Measurements from ENCODE around the gene MARCHF3. TPM values are rescaled to one million over a fixed set of nuclear protein-coding genes. Genes with fewer than 3 reads are reported as not detected.

The MARCHF3 gene
- total RNA-seq, 1 experiment from 2014 or later: 1.1 TPM

DNA sequence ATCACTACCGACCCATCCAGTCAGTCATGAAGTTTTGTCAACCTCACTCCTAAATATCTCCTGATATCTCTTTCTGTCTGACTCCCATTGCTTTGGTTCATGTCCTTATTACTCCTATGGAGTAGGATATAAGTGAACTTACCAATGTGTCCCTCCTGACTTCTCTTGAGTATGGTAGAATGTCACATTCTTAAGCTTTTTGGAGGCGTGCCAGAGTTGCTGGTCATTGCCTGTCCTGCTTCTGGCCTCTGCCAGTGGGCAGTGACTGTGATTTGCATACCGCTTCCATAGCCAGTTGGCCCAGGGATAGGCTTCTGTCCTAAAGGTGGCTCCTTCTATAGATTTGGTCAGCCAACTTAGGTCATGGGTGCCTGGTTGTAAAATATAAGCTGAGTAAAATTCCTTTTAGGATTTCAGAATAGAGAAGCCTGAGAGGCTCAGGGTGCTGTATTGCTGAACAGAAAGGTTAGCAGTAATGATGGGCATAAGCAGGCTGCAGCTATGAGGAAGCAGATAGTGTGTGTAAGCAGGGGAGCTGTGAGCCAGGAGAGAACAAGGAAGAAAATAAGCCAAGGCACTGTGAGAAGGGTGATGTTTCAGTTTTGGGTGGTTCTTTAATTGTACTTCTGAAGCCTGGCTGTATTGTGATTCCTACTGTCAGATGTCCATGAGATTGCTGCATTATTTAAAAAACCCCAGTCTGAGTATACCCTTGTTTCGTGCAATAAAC is 16.1 kb upstream of the MARCHF3 start:
- CTCF ChIA-PET: interaction anchor here (0.8 kb wide), 1 partner anchor 10 kb away, joined by 3 read pairs; no protein-coding TSS in a partner anchor
- no peak overlapping the region for H3K4me3 ChIP-seq (ENCODE audit: low read depth, low read length, poor library complexity, severe bottlenecking)

GRCh38 chr5:127042593-127042992 is 12.2 kb upstream of the MARCHF3 start:
- no peaks in the 10 kb centered on the region for H3K27me3 ChIP-seq (replicated peaks; ENCODE audit: insufficient read depth, low read depth, low read length, poor library complexity)
- no peak overlapping the region for H3K4me3 ChIP-seq (ENCODE audit: low read depth, low read length, poor library complexity, severe bottlenecking)
- no peak for TF ChIP-seq EZH2 (IDR thresholded peaks at IDR 0.05; ENCODE audit: borderline replicate concordance, low read depth, low read length, poor library complexity, severe bottlenecking)
- TF ChIP-seq, protein P1, sequence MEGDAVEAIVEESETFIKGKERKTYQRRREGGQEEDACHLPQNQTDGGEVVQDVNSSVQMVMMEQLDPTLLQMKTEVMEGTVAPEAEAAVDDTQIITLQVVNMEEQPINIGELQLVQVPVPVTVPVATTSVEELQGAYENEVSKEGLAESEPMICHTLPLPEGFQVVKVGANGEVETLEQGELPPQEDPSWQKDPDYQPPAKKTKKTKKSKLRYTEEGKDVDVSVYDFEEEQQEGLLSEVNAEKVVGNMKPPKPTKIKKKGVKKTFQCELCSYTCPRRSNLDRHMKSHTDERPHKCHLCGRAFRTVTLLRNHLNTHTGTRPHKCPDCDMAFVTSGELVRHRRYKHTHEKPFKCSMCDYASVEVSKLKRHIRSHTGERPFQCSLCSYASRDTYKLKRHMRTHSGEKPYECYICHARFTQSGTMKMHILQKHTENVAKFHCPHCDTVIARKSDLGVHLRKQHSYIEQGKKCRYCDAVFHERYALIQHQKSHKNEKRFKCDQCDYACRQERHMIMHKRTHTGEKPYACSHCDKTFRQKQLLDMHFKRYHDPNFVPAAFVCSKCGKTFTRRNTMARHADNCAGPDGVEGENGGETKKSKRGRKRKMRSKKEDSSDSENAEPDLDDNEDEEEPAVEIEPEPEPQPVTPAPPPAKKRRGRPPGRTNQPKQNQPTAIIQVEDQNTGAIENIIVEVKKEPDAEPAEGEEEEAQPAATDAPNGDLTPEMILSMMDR (conservative IDR thresholded peaks at IDR 0.05; ENCODE audit: low read depth, low read length): peak; percentile 32; the same call in 1 of the 2 replicates
- H3K4me1 ChIP-seq (ENCODE audit: insufficient read depth, low read length, poor library complexity, severe bottlenecking): no peaks in the 10 kb centered on the region
- BruUV-seq (replicated peaks): no TSS peak
- H3K27ac ChIP-seq (ENCODE audit: low read depth, low read length, poor library complexity, severe bottlenecking): no peak overlapping the region
- H3K9me3 ChIP-seq (ENCODE audit: low read depth, low read length, poor library complexity, severe bottlenecking): no peaks in the 10 kb centered on the region
- no peak for DNase-seq (ENCODE audit: low spot score)
- no peaks in the 10 kb centered on the region for H3K36me3 ChIP-seq (ENCODE audit: insufficient read depth, low read length, poor library complexity, severe bottlenecking)
- intact Hi-C loops (cut with micrococcal nuclease; ENCODE audit: unreplicated experiment): loop anchor here (10.0 kb wide), 1 partner anchor 388 kb away; no protein-coding TSS in a partner anchor
- ChIA-PET POLR2A (ENCODE audit: low non-redundant PET) (no interaction called here), CTCF (no interaction called here)

More for the DNA sequence above, 16.1 kb upstream of the MARCHF3 start:
- no peaks in the 10 kb centered on the region for H3K27me3 ChIP-seq (replicated peaks; ENCODE audit: insufficient read depth, low read depth, low read length, poor library complexity)
- no peak overlapping the region for H3K27ac ChIP-seq (ENCODE audit: low read depth, low read length, poor library complexity, severe bottlenecking)
- H3K9me3 ChIP-seq (ENCODE audit: low read depth, low read length, poor library complexity, severe bottlenecking): no peaks in the 10 kb centered on the region
- H3K36me3 ChIP-seq (ENCODE audit: insufficient read depth, low read length, poor library complexity, severe bottlenecking): no peaks in the 10 kb centered on the region
- TF ChIP-seq, protein P1 (conservative IDR thresholded peaks at IDR 0.05; ENCODE audit: low read depth, low read length): no peak
- no peak for TF ChIP-seq EZH2 (IDR thresholded peaks at IDR 0.05; ENCODE audit: borderline replicate concordance, low read depth, low read length, poor library complexity, severe bottlenecking)
- POLR2A ChIA-PET (ENCODE audit: low non-redundant PET): no interaction called here
- no TSS peak for BruUV-seq (replicated peaks)
- no peak for DNase-seq (ENCODE audit: low spot score)
- intact Hi-C loops (cut with micrococcal nuclease; ENCODE audit: unreplicated experiment): loop anchor here (10.0 kb wide), 1 partner anchor 392 kb away; no protein-coding TSS in a partner anchor
- no peaks in the 10 kb centered on the region for H3K4me1 ChIP-seq (ENCODE audit: insufficient read depth, low read length, poor library complexity, severe bottlenecking)

GRCh38 chr5:127041571-127041970 is 11.2 kb upstream of the MARCHF3 start:
- CTCF ChIA-PET: no interaction called here
- no peak for DNase-seq (ENCODE audit: low spot score)
- POLR2A ChIA-PET (ENCODE audit: low non-redundant PET): no interaction called here
- intact Hi-C loops (cut with micrococcal nuclease; ENCODE audit: unreplicated experiment): loop anchor here (10.0 kb wide), 1 partner anchor 387 kb away; no protein-coding TSS in a partner anchor
- Histone ChIP-seq H3K36me3 (ENCODE audit: insufficient read depth, low read length, poor library complexity, severe bottlenecking) (no peaks in the 10 kb centered on the region), H3K4me1 (ENCODE audit: insufficient read depth, low read length, poor library complexity, severe bottlenecking) (no peaks in the 10 kb centered on the region), H3K27ac (ENCODE audit: low read depth, low read length, poor library complexity, severe bottlenecking) (no peak overlapping the region), H3K9me3 (ENCODE audit: low read depth, low read length, poor library complexity, severe bottlenecking) (no peaks in the 10 kb centered on the region), H3K4me3 (ENCODE audit: low read depth, low read length, poor library complexity, severe bottlenecking) (no peak overlapping the region), H3K27me3 (replicated peaks; ENCODE audit: insufficient read depth, low read depth, low read length, poor library complexity) (no peaks in the 10 kb centered on the region)
- no TSS peak for BruUV-seq (replicated peaks)
- TF ChIP-seq EZH2 (IDR thresholded peaks at IDR 0.05; ENCODE audit: borderline replicate concordance, low read depth, low read length, poor library complexity, severe bottlenecking): no peak
- TF ChIP-seq, protein P1 (conservative IDR thresholded peaks at IDR 0.05; ENCODE audit: low read depth, low read length): no peak

Measured in A673 (cell line).